Astrocyte (in vitro differentiated cells and primary cell): ENCODE data around the gene SYNGR1. TPM values are rescaled to one million over a fixed set of nuclear protein-coding genes. Genes with fewer than 3 reads are reported as not detected.

Experiments
- DNase-seq: peaks from one replicate; pipeline ENCODE4 v3.0.0-alpha.2; 2010; ENCODE audit warnings: low read depth
- FAIRE-seq: peaks from 2 replicates; lab custom pipeline; 2011; peaks lifted over from hg19 to GRCh38; lab: Jason Lieb, UNC
- H2AFZ ChIP-seq: 2 replicates; pipeline ENCODE4 v1.6.0; 2012; ENCODE audit warnings: low read depth, low read length, inconsistent platforms
- H3K27ac ChIP-seq: 2 replicates; pipeline ENCODE4 v1.5.1; 2011; ENCODE audit warnings: low read depth, low read length, inconsistent platforms
- H3K27me3 ChIP-seq: 2 replicates; pipeline ENCODE4 v1.6.0; 2011; ENCODE audit warnings: low read length, inconsistent platforms; ENCODE audit not compliant: insufficient read depth
- H3K36me3 ChIP-seq: 2 replicates; pipeline ENCODE4 v1.5.1; 2011; ENCODE audit warnings: low read length, inconsistent platforms; ENCODE audit not compliant: insufficient read depth
- H3K4me1 ChIP-seq: 2 replicates; pipeline ENCODE4 v1.5.1; 2011; ENCODE audit warnings: low read length, inconsistent platforms; ENCODE audit not compliant: insufficient read depth
- H3K4me2 ChIP-seq: 2 replicates; pipeline ENCODE4 v1.6.0; 2012; ENCODE audit warnings: low read length, inconsistent platforms
- H3K4me3 ChIP-seq: 2 replicates; pipeline ENCODE4 v1.5.1; 2011; ENCODE audit warnings: low read depth, mild to moderate bottlenecking, low read length, inconsistent platforms; ENCODE audit not compliant: insufficient read depth
- H3K79me2 ChIP-seq: 2 replicates; pipeline ENCODE4 v1.6.0; 2012; ENCODE audit warnings: mild to moderate bottlenecking, low read length, inconsistent platforms; ENCODE audit not compliant: insufficient read depth
- H3K9ac ChIP-seq: 2 replicates; pipeline ENCODE4 v1.6.0; 2012; ENCODE audit warnings: mild to moderate bottlenecking, low read length, inconsistent platforms
- H3K9me3 ChIP-seq: 2 replicates; pipeline ENCODE4 v1.5.1; 2012; ENCODE audit warnings: low read depth, mild to moderate bottlenecking, low read length, inconsistent platforms; ENCODE audit not compliant: insufficient read depth
- H4K20me1 ChIP-seq: 2 replicates; pipeline ENCODE4 v1.6.0; 2012; ENCODE audit warnings: low read length, inconsistent platforms; ENCODE audit not compliant: insufficient read depth
- H3K27ac Mint-ChIP-seq: one replicate; pipeline ENCODE4 v1.8.0; 2021; ENCODE audit warnings: mild to moderate bottlenecking, mixed read lengths; ENCODE audit not compliant: unreplicated experiment
- H3K27me3 Mint-ChIP-seq: one replicate; pipeline ENCODE4 v1.8.0; 2021; ENCODE audit warnings: low read depth, mixed read lengths; ENCODE audit not compliant: unreplicated experiment
- H3K36me3 Mint-ChIP-seq: one replicate; pipeline ENCODE4 v1.8.0; 2021; ENCODE audit warnings: low read depth, mixed read lengths; ENCODE audit not compliant: unreplicated experiment
- H3K4me1 Mint-ChIP-seq: one replicate; pipeline ENCODE4 v1.8.0; 2021; ENCODE audit warnings: low read depth, mixed read lengths; ENCODE audit not compliant: unreplicated experiment
- H3K4me3 Mint-ChIP-seq: one replicate; pipeline ENCODE4 v1.8.0; 2021; ENCODE audit warnings: mild to moderate bottlenecking, moderate library complexity, mixed read lengths; ENCODE audit not compliant: unreplicated experiment
- H3K9me3 Mint-ChIP-seq: one replicate; pipeline ENCODE4 v1.8.0; 2021; ENCODE audit warnings: mild to moderate bottlenecking, mixed read lengths; ENCODE audit not compliant: unreplicated experiment
- EZH2 ChIP-seq: IDR thresholded peaks from 2 replicates; pipeline ENCODE4 v1.6.1; 2012; ENCODE audit warnings: mild to moderate bottlenecking, low read length, inconsistent platforms; ENCODE audit not compliant: insufficient read depth
- total RNA-seq: library from RNA; stranded (reverse); gene quantifications from 2 replicates; pipeline ENCODE4 v1.2.1, GENCODE V29; 2021
- TF ChIP-seq, protein P1 (sequence below): IDR thresholded peaks from 2 replicates; pipeline ENCODE4 v1.5.1; 2011; ENCODE audit warnings: low read depth, mild to moderate bottlenecking, inconsistent platforms, low read length, moderate library complexity; ENCODE audit not compliant: insufficient read depth

The SYNGR1 gene
- total RNA-seq, 1 donor from 2014 or later: 12.0 TPM

DNA sequence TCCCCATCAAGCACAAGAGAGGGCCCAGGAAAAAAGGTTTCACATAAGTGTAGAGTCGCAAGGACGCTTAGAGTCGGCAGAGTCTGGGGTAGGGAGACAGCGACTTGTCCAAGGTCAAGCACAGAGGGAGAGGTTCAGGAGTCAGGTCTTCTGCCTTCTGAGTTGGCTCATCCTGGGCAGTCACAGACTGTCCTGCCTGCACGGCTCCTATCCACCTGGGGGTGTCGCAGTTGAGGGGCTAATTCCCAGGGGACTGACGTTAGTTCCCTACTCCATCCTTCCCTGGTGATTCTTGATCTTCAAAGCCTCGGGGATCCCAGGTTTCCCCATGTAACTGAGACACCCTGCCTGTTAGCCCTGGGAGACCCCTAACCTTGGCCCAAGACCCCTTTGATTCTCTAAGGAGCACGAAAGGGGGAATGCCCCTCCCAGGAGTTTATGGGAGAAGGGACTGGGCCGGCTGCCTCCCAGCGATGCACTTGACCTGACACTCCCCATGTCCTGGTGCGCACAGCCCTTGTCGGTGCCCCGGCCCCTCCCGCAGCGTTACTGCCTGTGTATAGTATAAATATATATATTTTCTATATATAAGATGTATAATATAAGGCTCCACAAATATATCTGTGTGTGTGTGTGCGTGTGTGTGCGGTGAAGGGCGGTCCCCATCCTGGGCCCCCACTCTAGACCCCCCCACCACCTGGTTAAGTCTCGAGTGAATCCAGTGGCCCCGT is 35.1 kb downstream of the SYNGR1 start:
- H3K4me1 Mint-ChIP-seq: no peaks in the 10 kb centered on the region
- no peak for DNase-seq

DNA sequence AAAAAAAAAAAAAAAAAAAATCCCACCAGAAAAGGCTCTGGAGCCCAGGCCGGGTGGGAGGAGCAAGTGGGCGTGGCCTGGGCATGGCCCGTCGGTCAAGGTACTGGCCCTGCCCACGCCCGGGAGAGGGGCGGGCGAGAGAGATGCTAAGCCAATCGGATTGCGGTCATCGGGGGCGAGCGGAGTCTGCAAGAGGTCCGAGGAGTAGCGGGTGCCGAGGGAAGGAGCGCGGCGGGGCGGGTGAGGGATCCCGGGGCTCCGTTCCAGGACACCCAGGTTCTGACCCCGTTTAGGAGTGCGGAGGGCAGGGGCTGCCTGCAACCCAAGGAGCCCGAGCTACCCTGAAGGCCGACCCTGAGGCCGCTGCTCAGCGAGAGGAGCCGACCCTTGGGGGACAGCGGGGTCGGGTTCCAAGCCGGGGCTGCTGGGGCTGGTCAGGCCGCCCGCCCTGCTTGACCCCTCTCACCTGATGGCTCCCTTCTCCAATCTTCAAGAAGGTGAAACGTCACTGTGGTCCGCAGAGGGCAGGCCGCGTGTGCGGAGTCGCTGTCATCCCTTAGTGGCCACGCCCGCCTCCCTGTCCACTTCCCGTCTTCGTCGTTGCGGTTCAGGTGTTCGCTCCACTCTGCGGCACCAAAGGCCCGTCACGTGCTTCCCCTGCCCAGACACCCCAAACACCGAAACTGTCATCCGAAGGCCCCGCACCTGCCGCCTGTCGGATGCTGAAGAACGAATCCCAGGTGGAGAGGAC is 38.6 kb downstream of the SYNGR1 start:
- FAIRE-seq: no peak

More for the DNA sequence above, 35.1 kb downstream of the SYNGR1 start:
- FAIRE-seq: no peak
- H3K36me3 ChIP-seq: no peaks in the 10 kb centered on the region
- no peak for TF ChIP-seq EZH2
- TF ChIP-seq, protein P1, sequence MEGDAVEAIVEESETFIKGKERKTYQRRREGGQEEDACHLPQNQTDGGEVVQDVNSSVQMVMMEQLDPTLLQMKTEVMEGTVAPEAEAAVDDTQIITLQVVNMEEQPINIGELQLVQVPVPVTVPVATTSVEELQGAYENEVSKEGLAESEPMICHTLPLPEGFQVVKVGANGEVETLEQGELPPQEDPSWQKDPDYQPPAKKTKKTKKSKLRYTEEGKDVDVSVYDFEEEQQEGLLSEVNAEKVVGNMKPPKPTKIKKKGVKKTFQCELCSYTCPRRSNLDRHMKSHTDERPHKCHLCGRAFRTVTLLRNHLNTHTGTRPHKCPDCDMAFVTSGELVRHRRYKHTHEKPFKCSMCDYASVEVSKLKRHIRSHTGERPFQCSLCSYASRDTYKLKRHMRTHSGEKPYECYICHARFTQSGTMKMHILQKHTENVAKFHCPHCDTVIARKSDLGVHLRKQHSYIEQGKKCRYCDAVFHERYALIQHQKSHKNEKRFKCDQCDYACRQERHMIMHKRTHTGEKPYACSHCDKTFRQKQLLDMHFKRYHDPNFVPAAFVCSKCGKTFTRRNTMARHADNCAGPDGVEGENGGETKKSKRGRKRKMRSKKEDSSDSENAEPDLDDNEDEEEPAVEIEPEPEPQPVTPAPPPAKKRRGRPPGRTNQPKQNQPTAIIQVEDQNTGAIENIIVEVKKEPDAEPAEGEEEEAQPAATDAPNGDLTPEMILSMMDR: peak; percentile 29
- no peaks in the 10 kb centered on the region for H3K27me3 ChIP-seq
- Mint-ChIP-seq H3K27ac (no peak overlapping the region), H3K4me3 (no peak overlapping the region), H3K9me3 (no peaks in the 10 kb centered on the region), H3K27me3 (peaks cover 14% of the 10 kb centered on the region), H3K36me3 (no peaks in the 10 kb centered on the region)
- H4K20me1 ChIP-seq: no peaks in the 10 kb centered on the region
- no peak overlapping the region for H3K4me3 ChIP-seq
- no peak overlapping the region for H3K27ac ChIP-seq
- peaks cover 10% of the 10 kb centered on the region for H3K4me1 ChIP-seq
- no peak overlapping the region for H2AFZ ChIP-seq
- no peaks in the 10 kb centered on the region for H3K9me3 ChIP-seq
- H3K4me2 ChIP-seq: no peak overlapping the region
- H3K9ac ChIP-seq: no peak overlapping the region
- H3K79me2 ChIP-seq: no peaks in the 10 kb centered on the region

More for the DNA sequence above, 38.6 kb downstream of the SYNGR1 start:
- H3K9me3 Mint-ChIP-seq: no peaks in the 10 kb centered on the region
- Histone ChIP-seq H3K4me2 (peak overlapping the region; percentile 96), H3K79me2 (no peaks in the 10 kb centered on the region), H4K20me1 (no peaks in the 10 kb centered on the region), H3K9me3 (no peaks in the 10 kb centered on the region), H3K4me1 (peaks cover 10% of the 10 kb centered on the region), H3K9ac (peak overlapping the region; percentile 45), H3K27ac (no peak overlapping the region), H3K36me3 (no peaks in the 10 kb centered on the region), H2AFZ (peak overlapping the region; percentile 94), H3K4me3 (peak overlapping the region; percentile 68), H3K27me3 (no peaks in the 10 kb centered on the region)
- no peaks in the 10 kb centered on the region for H3K4me1 Mint-ChIP-seq
- TF ChIP-seq EZH2: no peak
- TF ChIP-seq, protein P1: no peak
- peak; percentile 63 for DNase-seq
- peak overlapping the region; percentile 80 for H3K4me3 Mint-ChIP-seq
- H3K27ac Mint-ChIP-seq: no peak overlapping the region
- peaks cover 14% of the 10 kb centered on the region for H3K27me3 Mint-ChIP-seq
- no peaks in the 10 kb centered on the region for H3K36me3 Mint-ChIP-seq
